HG03159 (cell line): ENCODE results near the gene MAPRE3.

Experiments used
- ATAC-seq: cut with Tn5 transposase; IDR thresholded peaks from one replicate; pipeline ENCODE4 v1.9.1; 2021; ENCODE audit warnings: mild to moderate bottlenecking, moderate library complexity; ENCODE audit not compliant: unreplicated experiment

Gene MAPRE3

GRCh38 chr2:26948800-26949199 lies 21.6 kb upstream of the MAPRE3 start:
- ATAC-seq = no peak

- no peak for ATAC-seq
Observed at GRCh38 chr2:26950246-26950645, 20.2 kb upstream of the MAPRE3 start.

GRCh38 chr2:26951236-26951635 lies 19.2 kb upstream of the MAPRE3 start:
- no peak for ATAC-seq

GRCh38 chr2:26952374-26952773 lies 18.1 kb upstream of the MAPRE3 start:
- no peak for ATAC-seq

- ATAC-seq = no peak
Observed at GRCh38 chr2:26954135-26954534, 16.3 kb upstream of the MAPRE3 start.

- no peak for ATAC-seq
Observed at GRCh38 chr2:26957041-26957440, 13.4 kb upstream of the MAPRE3 start.

GRCh38 chr2:26957534-26957933 lies 12.9 kb upstream of the MAPRE3 start:
- ATAC-seq = no peak

- ATAC-seq = no peak
Observed at GRCh38 chr2:26959331-26959730, 11.1 kb upstream of the MAPRE3 start.

- no peak for ATAC-seq
Observed at GRCh38 chr2:26964446-26965130, 5.8 kb upstream of the MAPRE3 start.

GRCh38 chr2:26968001-26968400 lies 2.4 kb upstream of the MAPRE3 start:
- no peak for ATAC-seq

GRCh38 chr2:26969077-26969844 lies 1.2 kb upstream of the MAPRE3 start:
- no peak for ATAC-seq

GRCh38 chr2:26970928-26971627 lies 641 bp downstream of the MAPRE3 start:
- peak; percentile 17 for ATAC-seq

- no peak for ATAC-seq
Observed at GRCh38 chr2:26971911-26972786, 1.7 kb downstream of the MAPRE3 start.

- no peak for ATAC-seq
Observed at GRCh38 chr2:26974352-26974751, 3.9 kb downstream of the MAPRE3 start.

GRCh38 chr2:26975102-26975501 lies 4.7 kb downstream of the MAPRE3 start:
- ATAC-seq = no peak

GRCh38 chr2:26975656-26976055 lies 5.2 kb downstream of the MAPRE3 start:
- no peak for ATAC-seq

GRCh38 chr2:26976237-26976636 lies 5.8 kb downstream of the MAPRE3 start:
- no peak for ATAC-seq

- no peak for ATAC-seq
Observed at GRCh38 chr2:26977012-26977411, 6.6 kb downstream of the MAPRE3 start.

- no peak for ATAC-seq
Observed at GRCh38 chr2:26978061-26978596, 7.7 kb downstream of the MAPRE3 start.

GRCh38 chr2:26979741-26980140 lies 9.3 kb downstream of the MAPRE3 start:
- ATAC-seq = no peak

GRCh38 chr2:26980971-26981370 lies 10.5 kb downstream of the MAPRE3 start:
- no peak for ATAC-seq
